Hindlimb muscle (tissue), 1 donor: ENCODE results near the gene MRPS35. TPM values are rescaled to one million over a fixed set of nuclear protein-coding genes. Genes with fewer than 3 reads are reported as not detected.

Experiments
- DNase-seq: peaks from one replicate; pipeline ENCODE4 v3.0.0-alpha.2; 2013
- polyA plus RNA-seq: library from polyadenylated mRNA; unstranded; fragments of 120-200 nt; gene quantifications from one replicate; pipeline ENCODE4 v1.2.1, GENCODE V29; 2013; ENCODE audit not compliant: insufficient read length

Gene MRPS35
- polyA plus RNA-seq: 45.2 TPM

DNA sequence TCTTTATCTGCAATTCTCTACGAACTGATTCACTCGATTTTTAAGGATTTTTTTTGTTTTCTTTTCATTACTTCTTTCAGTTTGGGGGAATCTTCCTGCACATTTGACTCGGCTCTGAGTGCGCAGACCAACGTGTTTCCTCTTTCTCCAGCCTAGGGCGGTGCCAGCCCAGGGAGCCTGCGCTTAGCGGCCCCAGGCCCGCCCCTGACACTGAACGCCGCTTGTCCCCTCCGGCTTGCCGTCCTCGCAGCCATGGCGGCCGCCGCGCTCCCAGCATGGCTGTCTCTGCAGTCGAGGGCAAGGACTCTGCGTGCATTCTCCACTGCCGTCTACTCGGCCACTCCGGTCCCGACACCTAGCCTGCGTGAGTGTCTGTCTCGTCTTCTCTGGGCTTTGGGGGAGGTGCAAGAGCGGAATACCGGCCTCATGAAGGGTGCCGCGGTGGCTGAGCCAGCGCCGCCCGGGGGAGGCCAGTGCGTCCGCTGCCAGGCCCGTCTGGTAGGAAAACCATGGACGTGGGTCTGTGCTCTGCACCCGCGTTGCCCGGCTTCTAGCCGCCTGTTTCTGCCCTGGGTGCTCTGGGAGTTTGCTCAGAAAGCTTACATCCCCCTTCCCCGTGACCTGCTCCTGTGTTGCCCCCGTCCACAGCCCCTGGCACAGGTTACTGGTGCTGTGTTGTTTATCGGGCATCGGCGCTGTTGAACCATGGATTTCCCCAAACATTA lies at the start of gene MRPS35:
MRPS35 (plus strand) TSS at position 241 of the 725 bp plus-strand sequence; CDS start at position 253, 12 bp downstream.
- peak; percentile 94 for DNase-seq

- no peak for DNase-seq
Observed at GRCh38 chr12:27665704-27666103, 44.9 kb upstream of the MRPS35 start.

DNA sequence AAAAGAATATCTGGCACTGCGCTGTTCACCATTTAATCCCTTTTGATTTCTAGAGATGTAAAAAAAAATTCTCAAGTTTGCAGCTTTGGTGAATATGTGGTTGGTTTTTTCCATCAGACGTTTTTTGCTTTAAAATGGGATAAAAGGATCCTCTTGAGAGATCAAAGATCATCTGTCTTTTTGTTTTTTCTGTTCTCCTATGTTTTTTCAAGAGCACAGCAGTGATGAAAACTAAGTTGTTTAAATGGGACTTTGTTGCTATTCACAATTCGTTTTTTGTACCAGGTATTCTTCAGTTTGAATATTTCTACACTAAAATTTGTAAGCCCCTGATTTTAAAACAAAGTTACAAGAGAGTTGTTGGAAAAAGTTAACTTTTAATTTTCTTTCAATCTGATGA lies 44.1 kb upstream of the MRPS35 start:
- DNase-seq: no peak

DNA sequence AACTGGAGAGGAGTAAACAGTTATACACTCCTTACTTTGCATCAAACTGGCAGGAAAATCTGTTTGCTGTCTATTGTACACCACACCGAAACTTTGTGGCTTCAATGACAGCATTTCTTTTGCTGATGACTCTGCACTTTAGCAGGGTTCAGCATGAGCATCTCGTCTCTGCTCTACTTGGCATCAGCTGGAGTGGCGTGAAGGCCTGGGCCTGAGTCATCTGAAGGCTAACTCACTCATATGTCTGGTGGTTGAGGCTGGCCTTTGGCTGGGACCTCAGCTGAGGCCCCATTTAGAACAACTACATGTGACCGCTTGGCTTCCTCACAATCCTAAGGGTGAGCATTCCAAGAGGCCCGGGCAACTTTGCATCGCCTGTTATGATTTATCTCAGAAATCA lies 43.1 kb upstream of the MRPS35 start:
- no peak for DNase-seq

DNA sequence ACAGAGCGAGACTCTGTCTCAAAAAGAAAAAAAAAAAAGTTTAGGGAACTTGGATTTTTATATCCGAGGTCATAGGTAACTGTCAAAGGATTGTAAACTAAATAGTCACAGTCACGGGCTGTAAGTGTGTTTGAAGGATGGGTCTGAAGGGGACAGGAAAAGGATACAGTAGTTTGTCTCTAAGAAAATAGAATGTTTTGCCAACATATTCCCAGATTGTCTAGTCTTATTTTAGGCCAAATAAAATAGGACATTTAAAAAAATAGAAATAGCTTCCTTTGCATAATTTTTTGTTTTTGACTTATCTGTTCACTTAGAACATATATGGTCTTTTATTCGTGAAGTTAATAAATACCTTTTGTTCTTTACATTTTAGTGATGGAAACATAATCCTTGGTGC lies 38.6 kb upstream of the MRPS35 start:
- peak; percentile 15 for DNase-seq

DNA sequence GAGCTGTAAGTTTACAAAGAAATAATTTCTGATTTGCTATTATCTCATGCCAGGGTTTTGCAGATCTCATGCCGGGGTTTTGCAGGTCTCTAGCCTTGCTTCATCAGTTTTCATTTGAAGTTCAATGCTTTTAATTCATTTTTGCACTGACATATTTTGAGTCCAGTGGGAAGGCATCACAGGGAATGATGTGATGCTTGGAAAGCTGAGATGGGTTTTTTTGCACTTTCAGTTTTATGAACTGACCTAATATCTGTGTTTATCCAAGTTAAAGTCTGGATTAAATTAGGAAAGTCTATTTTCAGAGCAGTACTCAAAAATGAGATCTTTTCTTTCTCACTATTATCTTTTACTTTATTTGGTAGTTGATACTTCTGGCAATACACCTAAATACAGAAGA lies 38.0 kb upstream of the MRPS35 start:
- DNase-seq: peak; percentile 42

GRCh38 chr12:27673101-27673718 lies 37.4 kb upstream of the MRPS35 start:
- DNase-seq: peak; percentile 70

DNA sequence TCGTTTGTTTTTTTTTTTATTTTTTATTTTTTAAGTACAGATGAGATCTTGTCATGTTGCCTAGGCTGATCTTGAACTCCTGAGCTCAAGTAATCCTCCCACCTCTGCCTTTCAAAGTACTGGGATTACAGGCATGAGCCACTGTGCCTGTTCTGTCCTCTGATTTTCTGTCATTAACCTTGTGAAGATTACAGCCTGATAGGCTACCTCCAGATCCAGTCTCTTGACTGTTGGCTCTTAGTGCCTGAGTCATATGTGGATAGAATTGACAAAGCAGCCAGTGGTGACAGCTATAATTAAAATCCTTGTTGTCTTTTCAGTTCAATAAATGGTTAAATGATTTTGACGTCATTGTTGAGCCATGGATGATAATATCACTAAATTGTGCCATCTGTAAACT lies 35.6 kb upstream of the MRPS35 start:
- no peak for DNase-seq

DNA sequence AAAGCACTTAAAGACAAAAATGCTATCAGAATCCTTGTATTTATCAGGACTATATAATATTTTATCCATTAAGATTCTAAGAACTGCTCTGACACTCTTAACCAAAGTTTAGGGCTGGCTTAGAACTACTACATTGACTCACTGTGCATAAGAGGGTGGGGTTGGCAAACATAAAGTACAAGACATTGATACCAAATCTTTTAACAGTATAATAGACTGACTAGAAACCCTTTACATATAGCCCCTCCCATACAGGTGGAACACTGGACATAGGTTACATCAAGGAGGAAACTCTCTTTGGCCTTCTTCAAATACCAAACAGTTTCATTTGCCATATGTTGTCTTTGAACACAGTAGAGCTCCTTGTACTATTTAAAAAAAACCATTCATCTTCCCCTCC lies 30.0 kb upstream of the MRPS35 start:
- no peak for DNase-seq

- no peak for DNase-seq
Observed at GRCh38 chr12:27682534-27682933, 28.1 kb upstream of the MRPS35 start.

GRCh38 chr12:27685274-27685673 lies 25.4 kb upstream of the MRPS35 start:
- no peak for DNase-seq

GRCh38 chr12:27686147-27686546 lies 24.5 kb upstream of the MRPS35 start:
- DNase-seq: no peak

- no peak for DNase-seq
Observed at GRCh38 chr12:27688671-27689070, 22.0 kb upstream of the MRPS35 start.

GRCh38 chr12:27689558-27690180 lies 21.0 kb upstream of the MRPS35 start:
- no peak for DNase-seq

DNA sequence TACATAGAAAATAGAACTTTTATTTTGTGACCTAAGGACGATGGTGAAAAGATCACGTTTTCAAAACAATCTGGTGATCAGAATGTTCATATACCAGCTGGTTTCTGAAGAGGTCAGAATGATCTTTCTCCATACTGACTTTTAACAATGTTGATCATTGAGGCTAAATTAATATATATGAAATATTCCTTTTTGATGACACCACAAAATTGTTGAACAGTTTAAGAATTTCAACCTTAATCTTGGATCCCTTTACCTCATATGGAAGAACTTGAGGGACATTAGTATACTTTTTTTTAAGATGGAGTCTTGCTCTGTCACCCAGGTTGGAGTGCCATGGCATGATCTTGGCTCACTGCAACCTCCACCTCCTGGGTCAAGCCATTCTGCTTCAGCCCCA lies 17.2 kb upstream of the MRPS35 start:
- DNase-seq: no peak

DNA sequence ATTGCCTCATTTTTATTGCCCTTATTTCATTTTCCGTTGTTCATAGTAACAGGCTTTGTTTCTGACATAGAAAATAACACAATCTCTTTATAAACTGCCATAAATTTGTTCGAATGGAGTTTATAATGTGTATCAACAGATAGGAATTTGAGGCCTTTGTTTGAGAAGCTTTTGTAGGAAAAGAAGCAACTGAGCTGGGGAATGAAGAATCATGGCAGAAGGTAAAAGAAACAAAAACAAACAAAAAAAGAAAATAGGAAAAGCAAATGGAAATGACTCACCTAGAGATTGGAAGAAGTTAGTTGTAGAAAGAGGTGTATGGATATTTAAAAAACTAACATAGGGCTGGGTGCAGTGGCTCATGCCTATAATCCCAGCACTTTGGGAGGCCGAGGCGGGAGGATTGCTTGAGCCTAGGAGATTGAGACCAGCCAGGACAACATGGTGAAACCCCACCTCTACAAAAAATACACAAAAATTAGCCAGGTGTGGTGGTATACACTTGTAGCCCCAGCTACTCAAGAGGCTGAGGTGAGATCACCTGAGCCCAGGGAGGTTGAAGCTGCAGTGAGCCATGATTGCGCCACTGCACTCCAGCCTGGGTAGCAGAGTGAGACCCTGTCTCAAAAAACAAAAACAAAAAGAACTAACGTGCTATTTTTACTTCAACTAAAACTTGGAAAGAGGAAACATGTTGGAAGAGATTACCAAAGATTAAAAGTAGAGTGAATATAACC lies 14.9 kb upstream of the MRPS35 start:
- DNase-seq: no peak

- DNase-seq: no peak
Observed at GRCh38 chr12:27696293-27696652, 14.4 kb upstream of the MRPS35 start, which contains the start of gene REP15. REP15 (plus strand) TSS chr12:27696447; CDS start chr12:27696563, 116 bp downstream.

GRCh38 chr12:27696864-27697564 lies 13.6 kb upstream of the MRPS35 start:
- DNase-seq: no peak

- peak; percentile 63 for DNase-seq
Observed at GRCh38 chr12:27703720-27704452, 6.7 kb upstream of the MRPS35 start.

- no peak for DNase-seq
Observed at GRCh38 chr12:27705263-27705662, 5.4 kb upstream of the MRPS35 start.

- DNase-seq: no peak
Observed at GRCh38 chr12:27707216-27707615, 3.4 kb upstream of the MRPS35 start.
